ENCODE data around the gene PPARA.
A peak's percentile ranks its signal among the peaks of the same experiment; 100 is the strongest.

PPARA gene

GRCh38 chr22:46113910-46114517 lies 36.3 kb upstream of the PPARA start:
- no peak for DNase-seq (ENCODE audit: low read depth)

- DNase-seq (ENCODE audit: low read depth), result no peak
Measured at GRCh38 chr22:46114518-46115387, 35.6 kb upstream of the PPARA start.

- no peak for DNase-seq (ENCODE audit: low read depth)
Measured at GRCh38 chr22:46115388-46115678, 35.0 kb upstream of the PPARA start.

- DNase-seq (ENCODE audit: low read depth), result no peak
Measured at GRCh38 chr22:46115755-46116490, 34.4 kb upstream of the PPARA start.

- DNase-seq (ENCODE audit: low read depth), result peak; percentile 79
Measured at GRCh38 chr22:46116491-46116958, 33.8 kb upstream of the PPARA start.

- DNase-seq (ENCODE audit: low read depth), result no peak
Measured at GRCh38 chr22:46117206-46118199, 32.8 kb upstream of the PPARA start.

- no peak for DNase-seq (ENCODE audit: low read depth)
Measured at GRCh38 chr22:46119093-46119728, 31.1 kb upstream of the PPARA start.

- no peak for DNase-seq (ENCODE audit: low read depth)
Measured at GRCh38 chr22:46119729-46120419, 30.5 kb upstream of the PPARA start.

- no peak for DNase-seq (ENCODE audit: low read depth)
Measured at GRCh38 chr22:46120420-46120737, 29.9 kb upstream of the PPARA start.

- no peak for DNase-seq (ENCODE audit: low read depth)
Measured at GRCh38 chr22:46121079-46121478, 29.2 kb upstream of the PPARA start.

GRCh38 chr22:46121523-46122287 lies 28.6 kb upstream of the PPARA start:
- DNase-seq (ENCODE audit: low read depth), result no peak

GRCh38 chr22:46122511-46122971 lies 27.8 kb upstream of the PPARA start:
- peak; percentile 30 for DNase-seq (ENCODE audit: low read depth)

- no peak for DNase-seq (ENCODE audit: low read depth)
Measured at GRCh38 chr22:46122980-46123693, 27.2 kb upstream of the PPARA start.

- no peak for DNase-seq (ENCODE audit: low read depth)
Measured at GRCh38 chr22:46123694-46124382, 26.5 kb upstream of the PPARA start.

GRCh38 chr22:46124383-46125144 lies 25.8 kb upstream of the PPARA start:
- no peak for DNase-seq (ENCODE audit: low read depth)

- DNase-seq (ENCODE audit: low read depth), result no peak
Measured at GRCh38 chr22:46125311-46125710, 25.0 kb upstream of the PPARA start.

- DNase-seq (ENCODE audit: low read depth), result no peak
Measured at GRCh38 chr22:46125816-46126765, 24.2 kb upstream of the PPARA start.

All from activated gamma-delta T cell treated with anti-CD3 and anti-CD28 coated beads, Interleukin-2, amount 50 U/mL, for 16 hours (primary cell).